Astrocyte (in vitro differentiated cells and primary cell): ENCODE measurements around the gene MRTFA. TPM values are rescaled to one million over a fixed set of nuclear protein-coding genes. Genes with fewer than 3 reads are reported as not detected.

Source experiments
- DNase-seq: peaks from one replicate; pipeline ENCODE4 v3.0.0-alpha.2; 2010; ENCODE audit warnings: low read depth
- FAIRE-seq: peaks from 2 replicates; lab custom pipeline; 2011; peaks lifted over from hg19 to GRCh38; lab: Jason Lieb, UNC
- H2AFZ ChIP-seq: 2 replicates; pipeline ENCODE4 v1.6.0; 2012; ENCODE audit warnings: low read depth, low read length, inconsistent platforms
- H3K27ac ChIP-seq: 2 replicates; pipeline ENCODE4 v1.5.1; 2011; ENCODE audit warnings: low read depth, low read length, inconsistent platforms
- H3K27me3 ChIP-seq: 2 replicates; pipeline ENCODE4 v1.6.0; 2011; ENCODE audit warnings: low read length, inconsistent platforms; ENCODE audit not compliant: insufficient read depth
- H3K36me3 ChIP-seq: 2 replicates; pipeline ENCODE4 v1.5.1; 2011; ENCODE audit warnings: low read length, inconsistent platforms; ENCODE audit not compliant: insufficient read depth
- H3K4me1 ChIP-seq: 2 replicates; pipeline ENCODE4 v1.5.1; 2011; ENCODE audit warnings: low read length, inconsistent platforms; ENCODE audit not compliant: insufficient read depth
- H3K4me2 ChIP-seq: 2 replicates; pipeline ENCODE4 v1.6.0; 2012; ENCODE audit warnings: low read length, inconsistent platforms
- H3K4me3 ChIP-seq: 2 replicates; pipeline ENCODE4 v1.5.1; 2011; ENCODE audit warnings: low read depth, mild to moderate bottlenecking, low read length, inconsistent platforms; ENCODE audit not compliant: insufficient read depth
- H3K79me2 ChIP-seq: 2 replicates; pipeline ENCODE4 v1.6.0; 2012; ENCODE audit warnings: mild to moderate bottlenecking, low read length, inconsistent platforms; ENCODE audit not compliant: insufficient read depth
- H3K9ac ChIP-seq: 2 replicates; pipeline ENCODE4 v1.6.0; 2012; ENCODE audit warnings: mild to moderate bottlenecking, low read length, inconsistent platforms
- H3K9me3 ChIP-seq: 2 replicates; pipeline ENCODE4 v1.5.1; 2012; ENCODE audit warnings: low read depth, mild to moderate bottlenecking, low read length, inconsistent platforms; ENCODE audit not compliant: insufficient read depth
- H4K20me1 ChIP-seq: 2 replicates; pipeline ENCODE4 v1.6.0; 2012; ENCODE audit warnings: low read length, inconsistent platforms; ENCODE audit not compliant: insufficient read depth
- H3K27ac Mint-ChIP-seq: one replicate; pipeline ENCODE4 v1.8.0; 2021; ENCODE audit warnings: mild to moderate bottlenecking, mixed read lengths; ENCODE audit not compliant: unreplicated experiment
- H3K27me3 Mint-ChIP-seq: one replicate; pipeline ENCODE4 v1.8.0; 2021; ENCODE audit warnings: low read depth, mixed read lengths; ENCODE audit not compliant: unreplicated experiment
- H3K36me3 Mint-ChIP-seq: one replicate; pipeline ENCODE4 v1.8.0; 2021; ENCODE audit warnings: low read depth, mixed read lengths; ENCODE audit not compliant: unreplicated experiment
- H3K4me1 Mint-ChIP-seq: one replicate; pipeline ENCODE4 v1.8.0; 2021; ENCODE audit warnings: low read depth, mixed read lengths; ENCODE audit not compliant: unreplicated experiment
- H3K4me3 Mint-ChIP-seq: one replicate; pipeline ENCODE4 v1.8.0; 2021; ENCODE audit warnings: mild to moderate bottlenecking, moderate library complexity, mixed read lengths; ENCODE audit not compliant: unreplicated experiment
- H3K9me3 Mint-ChIP-seq: one replicate; pipeline ENCODE4 v1.8.0; 2021; ENCODE audit warnings: mild to moderate bottlenecking, mixed read lengths; ENCODE audit not compliant: unreplicated experiment
- CTCF ChIP-seq: IDR thresholded peaks from 2 replicates; pipeline ENCODE4 v1.5.1; 2011; ENCODE audit warnings: low read depth, mild to moderate bottlenecking, inconsistent platforms, low read length, moderate library complexity; ENCODE audit not compliant: insufficient read depth
- EZH2 ChIP-seq: IDR thresholded peaks from 2 replicates; pipeline ENCODE4 v1.6.1; 2012; ENCODE audit warnings: mild to moderate bottlenecking, low read length, inconsistent platforms; ENCODE audit not compliant: insufficient read depth
- total RNA-seq: library from RNA; stranded (reverse); gene quantifications from 2 replicates; pipeline ENCODE4 v1.2.1, GENCODE V29; 2021

Gene MRTFA
- total RNA-seq, 1 donor from 2014 or later, result 74.3 TPM

GRCh38 chr22:40582063-40582462 lies 54.5 kb downstream of the MRTFA start:
- no peak for DNase-seq
- no peaks in the 10 kb centered on the region for H3K36me3 ChIP-seq
- H3K4me3 ChIP-seq, result no peak overlapping the region
- no peaks in the 10 kb centered on the region for H3K4me1 ChIP-seq
- TF ChIP-seq CTCF, result no peak
- no peak for TF ChIP-seq EZH2
- H3K79me2 ChIP-seq, result peaks cover 92% of the 10 kb centered on the region
- H3K4me1 Mint-ChIP-seq, result peaks cover 15% of the 10 kb centered on the region
- H4K20me1 ChIP-seq, result peaks cover 73% of the 10 kb centered on the region
- no peak overlapping the region for H3K27ac ChIP-seq
- no peaks in the 10 kb centered on the region for H3K27me3 ChIP-seq
- no peak overlapping the region for H3K4me2 ChIP-seq
- no peak overlapping the region for H3K4me3 Mint-ChIP-seq
- FAIRE-seq, result peak; percentile 17
- peaks cover 2% of the 10 kb centered on the region for H3K9me3 Mint-ChIP-seq
- H3K9ac ChIP-seq, result no peak overlapping the region
- no peak overlapping the region for H2AFZ ChIP-seq
- no peaks in the 10 kb centered on the region for H3K27me3 Mint-ChIP-seq
- no peak overlapping the region for H3K27ac Mint-ChIP-seq
- H3K36me3 Mint-ChIP-seq, result peaks cover 12% of the 10 kb centered on the region
- H3K9me3 ChIP-seq, result no peaks in the 10 kb centered on the region

- Mint-ChIP-seq H3K4me3 (no peak overlapping the region), H3K27me3 (no peaks in the 10 kb centered on the region), H3K36me3 (peaks cover 12% of the 10 kb centered on the region), H3K27ac (no peak overlapping the region), H3K9me3 (peaks cover 2% of the 10 kb centered on the region), H3K4me1 (peaks cover 6% of the 10 kb centered on the region)
- H2AFZ ChIP-seq, result no peak overlapping the region
- H3K79me2 ChIP-seq, result peaks cover 91% of the 10 kb centered on the region
- FAIRE-seq (no peak), DNase-seq (no peak)
- no peaks in the 10 kb centered on the region for H3K9me3 ChIP-seq
- no peak for TF ChIP-seq CTCF
- no peak for TF ChIP-seq EZH2
- H4K20me1 ChIP-seq, result peaks cover 60% of the 10 kb centered on the region
- H3K27me3 ChIP-seq, result no peaks in the 10 kb centered on the region
- no peak overlapping the region for H3K4me3 ChIP-seq
- no peaks in the 10 kb centered on the region for H3K36me3 ChIP-seq
- no peaks in the 10 kb centered on the region for H3K4me1 ChIP-seq
- no peak overlapping the region for H3K9ac ChIP-seq
- no peak overlapping the region for H3K4me2 ChIP-seq
- no peak overlapping the region for H3K27ac ChIP-seq
Measured at GRCh38 chr22:40580631-40581030, 55.9 kb downstream of the MRTFA start.

- Mint-ChIP-seq H3K4me3 (no peak overlapping the region), H3K9me3 (no peaks in the 10 kb centered on the region), H3K27ac (no peak overlapping the region), H3K36me3 (peaks cover 5% of the 10 kb centered on the region), H3K4me1 (no peaks in the 10 kb centered on the region), H3K27me3 (no peaks in the 10 kb centered on the region)
- Histone ChIP-seq H4K20me1 (peaks cover 53% of the 10 kb centered on the region), H2AFZ (no peak overlapping the region), H3K27ac (no peak overlapping the region), H3K4me2 (no peak overlapping the region), H3K9me3 (no peaks in the 10 kb centered on the region), H3K36me3 (no peaks in the 10 kb centered on the region), H3K27me3 (no peaks in the 10 kb centered on the region), H3K9ac (no peak overlapping the region), H3K4me3 (no peak overlapping the region), H3K4me1 (no peaks in the 10 kb centered on the region), H3K79me2 (peaks cover 91% of the 10 kb centered on the region)
- TF ChIP-seq CTCF, result no peak
- TF ChIP-seq EZH2, result no peak
- FAIRE-seq (no peak), DNase-seq (no peak)
Measured at GRCh38 chr22:40578171-40578570, 58.3 kb downstream of the MRTFA start.
